Embryonic facial prominence (tissue), 1 donor: Measurements from ENCODE around the gene PRRG2.

Source experiments
- DNase-seq: peaks from one replicate; pipeline ENCODE4 v3.0.0-alpha.2; 2016; ENCODE audit errors: extremely low spot score

PRRG2 gene

GRCh38 chr19:49588365-49589122 lies 7.4 kb downstream of the PRRG2 start:
- no peak for DNase-seq

- DNase-seq: no peak
Measured at GRCh38 chr19:49589502-49589905, 8.4 kb downstream of the PRRG2 start.

GRCh38 chr19:49590071-49590970 lies 9.2 kb downstream of the PRRG2 start:
- peak; percentile 93 for DNase-seq

DNA sequence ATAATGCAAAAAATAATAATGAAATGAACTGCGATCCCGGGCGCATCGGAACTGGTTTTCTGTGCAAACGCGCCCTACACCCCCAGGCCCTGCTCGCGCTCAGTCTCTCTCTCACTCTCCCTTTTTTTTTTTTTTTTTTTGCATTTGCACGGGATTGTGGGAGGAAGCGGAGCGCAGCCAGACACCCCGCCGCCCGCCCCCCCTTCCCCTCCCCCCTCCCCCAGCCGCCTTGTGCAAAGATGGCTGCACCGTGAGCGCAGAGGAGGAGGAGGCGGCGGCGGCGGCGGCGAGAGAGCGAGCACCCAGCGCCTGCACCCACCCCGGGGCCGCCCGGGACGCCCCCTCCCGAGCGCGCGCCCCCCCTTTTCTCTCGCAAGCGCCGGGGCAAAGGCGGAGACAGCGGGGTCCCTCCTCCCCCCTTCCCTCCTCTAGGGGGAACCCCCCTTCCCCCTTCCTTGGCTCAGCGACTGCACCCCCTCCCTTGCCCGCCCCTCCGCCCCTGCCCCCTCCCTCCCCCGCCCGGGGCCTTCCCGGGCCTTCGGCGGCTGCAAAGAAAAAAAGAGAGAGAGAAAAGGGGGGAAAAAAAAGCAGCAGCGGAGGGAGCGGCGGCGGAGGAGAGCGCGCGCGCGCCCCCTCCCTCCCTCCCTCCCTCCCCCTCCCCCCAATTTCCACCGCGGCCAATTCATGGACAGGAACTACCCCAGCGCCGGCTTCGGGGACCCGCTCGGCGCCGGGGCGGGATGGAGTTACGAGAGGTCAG lies 10.0 kb downstream of the PRRG2 start, which contains the start of gene PRR12:
PRR12 (plus strand) TSS at position 212 of the 760 bp plus-strand sequence; CDS start at position 685, 473 bp downstream.
- peak; percentile 63 for DNase-seq

- DNase-seq: peak; percentile 11
Measured at GRCh38 chr19:49591731-49592485, 10.8 kb downstream of the PRRG2 start.

- DNase-seq: no peak
Measured at GRCh38 chr19:49592486-49593232, 11.5 kb downstream of the PRRG2 start.

GRCh38 chr19:49593233-49594113 lies 12.4 kb downstream of the PRRG2 start:
- peak; percentile 85 for DNase-seq

GRCh38 chr19:49594157-49594992 lies 13.3 kb downstream of the PRRG2 start:
- DNase-seq: no peak

DNA sequence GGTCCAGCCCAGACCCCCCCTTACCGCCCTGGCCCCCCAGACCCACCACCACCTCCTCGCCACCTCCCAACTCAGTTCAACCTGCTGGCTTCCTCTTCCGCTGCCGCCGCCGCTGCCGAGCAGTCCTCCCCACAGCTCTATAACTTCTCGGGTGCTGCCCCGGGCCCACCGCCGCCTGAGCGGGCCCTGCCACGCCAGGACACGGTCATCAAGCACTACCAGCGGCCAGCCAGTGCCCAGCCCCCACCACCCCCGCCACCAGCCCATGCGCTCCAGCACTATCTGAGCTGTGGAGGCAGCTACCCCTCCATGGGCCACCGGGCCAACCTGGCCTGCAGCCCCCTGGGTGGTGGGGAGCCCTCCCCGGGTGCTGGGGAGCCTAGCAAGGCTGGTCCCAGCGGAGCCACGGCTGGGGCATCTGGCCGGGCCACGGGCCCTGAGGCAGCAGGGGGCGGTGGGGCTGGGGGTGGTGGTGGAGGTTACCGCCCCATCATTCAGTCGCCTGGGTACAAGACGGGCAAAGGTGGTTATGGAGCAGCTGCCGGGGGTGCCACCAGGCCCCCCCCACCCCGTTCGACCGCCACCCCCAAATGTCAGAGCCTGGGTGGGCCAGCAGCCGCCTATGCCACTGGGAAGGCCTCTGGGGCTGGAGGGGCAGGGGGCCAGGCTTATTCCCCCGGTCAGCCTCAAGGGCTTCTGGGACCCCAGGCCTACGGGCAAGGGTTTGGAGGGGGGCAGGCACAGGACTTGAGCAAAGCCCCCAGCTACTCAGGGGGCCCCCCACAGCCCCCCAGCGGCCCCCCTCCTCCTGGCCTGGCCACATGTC lies 14.1 kb downstream of the PRRG2 start:
- DNase-seq: no peak

DNA sequence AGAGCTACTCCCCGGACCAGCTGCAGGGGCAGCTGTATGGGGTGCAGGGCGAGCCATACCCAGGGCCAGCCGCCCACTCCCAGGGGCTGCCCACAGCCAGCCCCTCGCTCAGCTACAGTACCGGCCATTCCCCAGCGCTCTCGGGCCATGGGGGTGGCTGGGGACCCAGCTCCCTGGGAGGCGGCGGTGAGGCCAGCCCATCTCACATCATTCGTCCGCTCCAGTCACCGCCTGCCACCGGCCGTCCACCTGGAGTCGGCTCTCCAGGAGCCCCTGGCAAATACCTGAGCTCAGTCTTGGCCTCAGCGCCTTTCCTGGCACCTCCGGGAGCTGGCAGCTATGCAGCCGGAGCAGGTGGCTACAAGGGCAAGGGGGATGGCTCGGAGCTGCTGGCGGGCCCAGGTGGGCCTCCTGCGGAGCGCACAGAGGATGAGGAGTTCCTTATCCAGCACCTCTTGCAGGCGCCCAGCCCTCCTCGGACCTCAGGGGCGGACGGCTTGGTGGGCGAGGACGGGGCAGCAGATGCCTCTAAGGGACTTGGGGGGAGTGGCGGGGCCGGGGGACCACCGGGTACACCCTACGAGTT lies 14.8 kb downstream of the PRRG2 start:
- DNase-seq: no peak

- no peak for DNase-seq
Measured at GRCh38 chr19:49596407-49596806, 15.3 kb downstream of the PRRG2 start.

GRCh38 chr19:49596954-49597702 lies 16.0 kb downstream of the PRRG2 start:
- no peak for DNase-seq

DNA sequence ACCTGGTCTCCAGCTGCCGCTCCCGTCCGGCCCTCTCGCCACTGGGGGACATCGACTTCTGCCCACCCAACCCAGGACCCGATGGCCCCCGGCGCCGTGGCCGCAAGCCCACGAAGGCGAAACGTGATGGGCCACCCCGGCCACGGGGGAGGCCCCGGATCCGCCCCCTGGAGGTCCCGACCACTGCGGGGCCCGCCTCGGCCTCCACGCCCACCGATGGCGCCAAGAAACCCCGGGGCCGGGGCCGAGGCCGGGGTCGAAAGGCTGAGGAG lies 16.5 kb downstream of the PRRG2 start:
- no peak for DNase-seq

DNA sequence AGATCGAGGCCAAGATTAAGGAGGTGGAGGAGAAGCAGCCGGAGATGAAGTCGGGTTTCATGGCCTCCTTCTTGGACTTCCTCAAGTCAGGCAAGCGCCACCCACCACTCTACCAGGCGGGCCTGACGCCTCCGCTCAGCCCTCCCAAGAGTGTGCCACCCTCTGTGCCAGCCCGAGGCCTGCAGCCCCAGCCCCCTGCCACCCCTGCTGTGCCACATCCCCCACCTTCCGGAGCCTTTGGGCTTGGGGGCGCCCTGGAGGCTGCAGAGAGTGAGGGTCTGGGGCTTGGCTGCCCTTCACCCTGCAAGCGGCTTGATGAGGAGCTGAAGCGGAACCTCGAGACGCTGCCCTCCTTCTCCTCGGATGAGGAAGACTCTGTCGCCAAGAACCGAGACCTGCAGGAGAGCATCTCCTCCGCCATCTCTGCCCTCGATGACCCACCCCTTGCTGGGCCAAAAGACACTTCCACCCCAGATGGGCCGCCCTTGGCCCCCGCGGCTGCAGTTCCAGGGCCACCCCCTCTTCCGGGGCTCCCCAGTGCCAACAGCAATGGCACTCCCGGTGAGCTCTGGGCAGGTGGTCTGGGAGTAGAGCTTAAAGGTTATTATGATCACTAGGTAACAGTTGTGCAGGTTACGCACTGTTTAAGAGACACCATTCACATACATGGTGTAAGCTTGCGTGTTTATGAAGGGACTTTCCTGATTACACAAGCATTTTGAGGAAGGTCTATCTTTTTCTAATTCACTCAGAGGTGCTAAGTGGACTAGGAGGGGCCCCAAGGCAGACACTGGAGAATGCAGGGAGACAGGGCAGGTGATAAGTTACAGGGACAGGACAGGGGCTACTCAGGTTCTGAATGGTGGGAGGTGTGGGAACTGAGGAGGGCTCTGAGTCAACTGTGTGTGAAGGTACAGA lies 18.5 kb downstream of the PRRG2 start:
- DNase-seq: no peak

DNA sequence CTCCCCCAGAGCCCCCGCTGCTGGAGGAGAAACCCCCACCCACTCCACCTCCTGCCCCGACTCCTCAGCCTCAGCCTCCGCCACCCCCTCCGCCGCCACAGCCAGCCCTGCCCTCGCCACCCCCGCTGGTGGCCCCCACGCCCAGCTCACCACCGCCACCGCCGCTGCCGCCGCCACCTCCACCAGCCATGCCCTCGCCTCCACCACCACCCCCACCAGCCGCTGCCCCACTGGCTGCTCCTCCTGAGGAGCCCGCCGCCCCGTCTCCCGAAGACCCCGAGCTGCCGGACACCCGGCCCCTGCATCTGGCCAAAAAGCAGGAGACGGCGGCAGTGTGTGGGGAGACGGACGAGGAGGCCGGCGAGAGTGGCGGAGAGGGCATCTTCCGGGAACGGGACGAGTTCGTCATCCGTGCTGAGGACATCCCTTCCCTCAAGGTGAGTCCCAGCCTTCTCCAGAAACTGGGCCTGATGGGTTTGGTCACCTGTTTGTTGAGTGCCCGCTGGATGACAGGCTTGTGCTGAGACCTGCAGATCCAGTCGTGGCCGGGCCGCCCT lies 20.4 kb downstream of the PRRG2 start:
- DNase-seq: no peak
